Measurements from ENCODE around the gene NDRG3. TPM values are rescaled to one million over a fixed set of nuclear protein-coding genes. Genes with fewer than 3 reads are reported as not detected.

NDRG3 gene
- total RNA-seq, 1 experiment from 2014 or later: 55.6 TPM

- Histone ChIP-seq H3K79me2 (ENCODE audit: low read depth) (no peaks in the 10 kb centered on the region), H3K27ac (no peak overlapping the region), H2AFZ (no peak overlapping the region), H3K36me3 (ENCODE audit: low read depth) (no peaks in the 10 kb centered on the region), H3K27me3 (ENCODE audit: insufficient read depth, low read depth) (no peaks in the 10 kb centered on the region), H3K4me1 (replicated peaks; ENCODE audit: insufficient read depth) (no peaks in the 10 kb centered on the region), H3K9me3 (ENCODE audit: insufficient read depth, low read depth) (no peaks in the 10 kb centered on the region), H3K4me3 (no peak overlapping the region), H3F3A (ENCODE audit: insufficient read depth, low read depth) (no peaks in the 10 kb centered on the region), H4K20me1 (ENCODE audit: insufficient read depth) (no peaks in the 10 kb centered on the region), H3K4me2 (no peak overlapping the region), H3K9me2 (ENCODE audit: insufficient read depth) (no peaks in the 10 kb centered on the region)
- no peak for TF ChIP-seq EZH2 (IDR thresholded peaks at IDR 0.05; ENCODE audit: low read depth)
- TF ChIP-seq CTCF (conservative IDR thresholded peaks at IDR 0.05): no peak
- no peak for DNase-seq
- CTCF ChIA-PET: no interaction called here
- POLR2A ChIA-PET (ENCODE audit: unreplicated experiment): interaction anchor here (0.7 kb wide), 1 partner anchor 8 kb away, joined by 3 read pairs; no protein-coding TSS in a partner anchor
- BruUV-seq (replicated peaks): no TSS peak
- intact Hi-C loops (cut with micrococcal nuclease; ENCODE audit: unreplicated experiment): no loop called here
Measured at GRCh38 chr20:36684747-36685146, 61.1 kb downstream of the NDRG3 start.

- H3K4me3 ChIP-seq: no peak overlapping the region
- H3K79me2 ChIP-seq (ENCODE audit: low read depth): no peaks in the 10 kb centered on the region
- no peak for TF ChIP-seq EZH2 (IDR thresholded peaks at IDR 0.05; ENCODE audit: low read depth)
- TF ChIP-seq CTCF (conservative IDR thresholded peaks at IDR 0.05): no peak
- intact Hi-C loops (cut with micrococcal nuclease; ENCODE audit: unreplicated experiment): no loop called here
- CTCF ChIA-PET: interaction anchor here (0.6 kb wide), 1 partner anchor 90 kb away, joined by 6 read pairs; no protein-coding TSS in a partner anchor
- H3K4me2 ChIP-seq: no peak overlapping the region
- no peaks in the 10 kb centered on the region for H3K27me3 ChIP-seq (ENCODE audit: insufficient read depth, low read depth)
- no peaks in the 10 kb centered on the region for H3K4me1 ChIP-seq (replicated peaks; ENCODE audit: insufficient read depth)
- no peaks in the 10 kb centered on the region for H3K36me3 ChIP-seq (ENCODE audit: low read depth)
- no peaks in the 10 kb centered on the region for H3F3A ChIP-seq (ENCODE audit: insufficient read depth, low read depth)
- POLR2A ChIA-PET (ENCODE audit: unreplicated experiment): no interaction called here
- H3K27ac ChIP-seq: no peak overlapping the region
- H3K9me2 ChIP-seq (ENCODE audit: insufficient read depth): no peaks in the 10 kb centered on the region
- DNase-seq: no peak
- H3K9me3 ChIP-seq (ENCODE audit: insufficient read depth, low read depth): no peaks in the 10 kb centered on the region
- no TSS peak for BruUV-seq (replicated peaks)
- H2AFZ ChIP-seq: no peak overlapping the region
- no peaks in the 10 kb centered on the region for H4K20me1 ChIP-seq (ENCODE audit: insufficient read depth)
Measured at GRCh38 chr20:36682311-36682710, 63.6 kb downstream of the NDRG3 start.

GRCh38 chr20:36677422-36677771 lies 68.5 kb downstream of the NDRG3 start:
- Histone ChIP-seq H3K36me3 (ENCODE audit: low read depth) (no peaks in the 10 kb centered on the region), H3K4me2 (no peak overlapping the region), H3K4me1 (replicated peaks; ENCODE audit: insufficient read depth) (no peaks in the 10 kb centered on the region), H3K27me3 (ENCODE audit: insufficient read depth, low read depth) (no peaks in the 10 kb centered on the region), H2AFZ (no peak overlapping the region), H3K9me3 (ENCODE audit: insufficient read depth, low read depth) (no peaks in the 10 kb centered on the region), H3K9me2 (ENCODE audit: insufficient read depth) (no peaks in the 10 kb centered on the region), H3F3A (ENCODE audit: insufficient read depth, low read depth) (no peaks in the 10 kb centered on the region), H3K27ac (no peak overlapping the region), H4K20me1 (ENCODE audit: insufficient read depth) (no peaks in the 10 kb centered on the region), H3K79me2 (ENCODE audit: low read depth) (no peaks in the 10 kb centered on the region), H3K4me3 (no peak overlapping the region)
- no peak for DNase-seq
- ChIA-PET POLR2A (ENCODE audit: unreplicated experiment) (no interaction called here), CTCF (no interaction called here)
- intact Hi-C loops (cut with micrococcal nuclease; ENCODE audit: unreplicated experiment): no loop called here
- no TSS peak for BruUV-seq (replicated peaks)
- TF ChIP-seq EZH2 (IDR thresholded peaks at IDR 0.05; ENCODE audit: low read depth): no peak
- TF ChIP-seq CTCF (conservative IDR thresholded peaks at IDR 0.05): no peak

Data from PC-9 (cell line).